CD14-positive monocyte (primary cell): ENCODE results near the gene SIPA1L2. TPM values are rescaled to one million over a fixed set of nuclear protein-coding genes. Genes with fewer than 3 reads are reported as not detected.

ENCODE experiments used
- DNase-seq, 3 donors: peaks; one replicate each; pipeline ENCODE4 v3.0.0-alpha.2; 2011 to 2022
- H2AFZ ChIP-seq: 2 replicates; pipeline ENCODE4 v1.6.0; 2012; ENCODE audit warnings: mild to moderate bottlenecking, low read depth, low read length, inconsistent platforms; ENCODE audit not compliant: insufficient read depth, poor library complexity, severe bottlenecking
- H3K27ac ChIP-seq, 2 donors: 1 replicate in 1 of 2; 2 replicates in 1 of 2; pipeline ENCODE4 v1.5.1; 2012 to 2013; ENCODE audit warnings: low read length in 2 of 2, control low read depth in 1 of 2, inconsistent platforms in 1 of 2, low read depth in 1 of 2, mild to moderate bottlenecking in 1 of 2
- H3K27me3 ChIP-seq, 2 donors: one replicate each; pipeline versions ENCODE4 v1.6.0 to v1.6.1; 2011 to 2013; ENCODE audit warnings: low read length in 2 of 2; ENCODE audit not compliant: control insufficient read depth in 2 of 2, insufficient read depth in 2 of 2
- H3K36me3 ChIP-seq, 2 donors: replicated peaks in 1 of 2; 1 replicate in 1 of 2; 2 replicates in 1 of 2; pipeline versions ENCODE4 v1.5.1 to v1.6.1; 2012 to 2013; ENCODE audit warnings: low read length in 2 of 2, control low read depth in 1 of 2, inconsistent platforms in 1 of 2, mild to moderate bottlenecking in 1 of 2; ENCODE audit not compliant: insufficient read depth in 2 of 2, control insufficient read depth in 1 of 2
- H3K4me1 ChIP-seq, 2 donors: 1 replicate in 1 of 2; 2 replicates in 1 of 2; pipeline versions ENCODE4 v1.5.1 to v1.6.1; 2012 to 2013; ENCODE audit warnings: low read length in 2 of 2, control low read depth in 1 of 2, inconsistent platforms in 1 of 2, mild to moderate bottlenecking in 1 of 2, moderate library complexity in 1 of 2; ENCODE audit not compliant: insufficient read depth in 2 of 2, control insufficient read depth in 1 of 2
- H3K4me2 ChIP-seq: replicated peaks from 2 replicates; pipeline ENCODE3; 2012; ENCODE audit warnings: low read length, moderate library complexity, mild to moderate bottlenecking; ENCODE audit not compliant: poor library complexity, severe bottlenecking; ENCODE audit errors: extremely low read depth
- H3K4me3 ChIP-seq, 3 experiments: fragments of 200-600 bp in 1 of 3; sonication (generic) in 1 of 3; replicated peaks in 1 of 3; 1 replicate in 2 of 3; 2 replicates in 1 of 3; pipeline ENCODE4 v1.5.1; 2011 to 2013; ENCODE audit warnings: low read length in 3 of 3, mild to moderate bottlenecking in 3 of 3, control low read depth in 2 of 3, low read depth in 2 of 3, inconsistent platforms in 1 of 3, moderate library complexity in 1 of 3
- H3K79me2 ChIP-seq: 2 replicates; pipeline ENCODE4 v1.6.0; 2012; ENCODE audit warnings: mild to moderate bottlenecking, control low read depth, inconsistent platforms, low read length, moderate library complexity; ENCODE audit not compliant: insufficient read depth
- H3K9ac ChIP-seq: 2 replicates; pipeline ENCODE4 v1.6.0; 2017; ENCODE audit warnings: low read length, mild to moderate bottlenecking; ENCODE audit not compliant: insufficient read depth, poor library complexity, severe bottlenecking
- H3K9me3 ChIP-seq, 2 donors: replicated peaks in 1 of 2; 1 replicate in 1 of 2; 2 replicates in 1 of 2; pipeline versions ENCODE4 v1.5.1 to v1.6.1; 2012 to 2013; ENCODE audit warnings: low read length in 2 of 2, control low read depth in 1 of 2; ENCODE audit not compliant: control insufficient read depth in 1 of 2, insufficient read depth in 1 of 2
- H4K20me1 ChIP-seq: 2 replicates; pipeline ENCODE4 v1.6.0; 2012; ENCODE audit warnings: mild to moderate bottlenecking, low read length, control low read depth, moderate library complexity; ENCODE audit not compliant: insufficient read depth
- H3K27ac Mint-ChIP-seq, 7 donors: one replicate each; pipeline ENCODE4 v1.8.0; 2020; ENCODE audit warnings: mild to moderate bottlenecking in 7 of 7, mixed read lengths in 7 of 7, moderate library complexity in 6 of 7, inconsistent platforms in 2 of 7
- H3K27me3 Mint-ChIP-seq, 3 donors: one replicate each; pipeline ENCODE4 v1.8.0; 2021 to 2022; ENCODE audit warnings: low read depth in 3 of 3, mild to moderate bottlenecking in 3 of 3, mixed read lengths in 3 of 3, moderate library complexity in 3 of 3, inconsistent platforms in 1 of 3
- H3K36me3 Mint-ChIP-seq, 2 donors: one replicate each; pipeline ENCODE4 v1.8.0; 2020; ENCODE audit warnings: mixed read lengths in 2 of 2, inconsistent platforms in 1 of 2, mild to moderate bottlenecking in 1 of 2
- H3K4me1 Mint-ChIP-seq: one replicate; pipeline ENCODE4 v1.8.0; 2020; ENCODE audit warnings: mild to moderate bottlenecking, mixed read lengths
- H3K4me3 Mint-ChIP-seq, 2 donors: one replicate each; pipeline ENCODE4 v1.8.0; 2020; ENCODE audit warnings: mild to moderate bottlenecking in 2 of 2, mixed read lengths in 2 of 2, moderate library complexity in 1 of 2
- H3K9me3 Mint-ChIP-seq, 7 donors: one replicate each; pipeline ENCODE4 v1.8.0; 2020 to 2022; ENCODE audit warnings: mixed read lengths in 7 of 7, mild to moderate bottlenecking in 6 of 7, moderate library complexity in 6 of 7, inconsistent platforms in 2 of 7
- WGBS: methylation state at CpG from one replicate; pipeline ENCODE4 v1.1.5; 2013; ENCODE audit warnings: missing lambda C conversion rate; ENCODE audit not compliant: insufficient coverage; 5-methylcytosine and 5-hydroxymethylcytosine counted together
- intact Hi-C, 2 donors: fragments of 100-400 bp; cut with micrococcal nuclease; formaldehyde crosslinking; loops; one replicate each; pipeline versions ENCODE4 v1.15.0 to v1.15.1; 2023
- polyA plus RNA-seq, 3 donors: library from polyadenylated mRNA; depleted of rRNA in 1 of 3; unstranded in 2 of 3; stranded (reverse) in 1 of 3; fragments of 300-500 nt in 2 of 3; fragments of >200 nt in 1 of 3; fragmentation: Illumina TruSeq in 2 of 3; gene quantifications; 1 replicate in 2 of 3; 2 replicates in 1 of 3; pipeline ENCODE4 v1.2.3, GENCODE V29; 2012 to 2021
- TF ChIP-seq, protein P1 (sequence below): fragments of 200-600 bp; IDR thresholded peaks from one replicate; pipeline ENCODE4 v1.8.0; 2022; ENCODE audit warnings: antibody characterized with exemption, mild to moderate bottlenecking

Gene SIPA1L2
- polyA plus RNA-seq, 3 donors = 0.64 to 6.8 (median 1.3) TPM

DNA sequence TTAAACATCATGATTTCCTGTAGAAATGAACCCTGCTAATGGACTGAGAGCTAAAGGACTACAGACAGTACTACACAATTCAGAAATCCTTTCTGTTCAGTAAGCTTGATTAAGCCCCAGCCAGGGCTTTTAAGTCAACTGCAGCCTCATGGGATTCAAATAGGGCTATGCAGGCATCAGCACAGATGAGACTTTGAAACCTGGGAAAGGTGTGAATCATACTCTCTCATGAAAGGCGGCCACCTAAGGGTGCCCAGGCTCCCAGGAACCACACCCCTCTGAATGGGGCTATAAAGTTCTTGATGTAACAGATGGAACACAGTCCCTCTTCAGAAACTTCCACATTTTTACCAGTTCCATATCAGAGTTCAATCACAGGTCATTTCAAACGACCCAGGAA, 7.6 kb downstream of the SIPA1L2 start:
- Mint-ChIP-seq H3K9me3 (no peaks in the 10 kb centered on the region), H3K27ac (peak overlapping the region in 3 of 7 donors; percentile 52 to 59 (median 54)), H3K4me1 (peaks cover 62% of the 10 kb centered on the region), H3K36me3 (peaks cover 0 to 4% of the 10 kb centered on the region in 2 donors), H3K27me3 (peaks cover 0 to under 1% (median 0%) of the 10 kb centered on the region in 3 donors), H3K4me3 (no peak overlapping the region)
- no peaks in the 10 kb centered on the region for H3K36me3 ChIP-seq
- H4K20me1 ChIP-seq = no peaks in the 10 kb centered on the region
- H3K27ac ChIP-seq = peak overlapping the region in 1 of 2 donors; percentile 34
- no peak overlapping the region for H3K4me3 ChIP-seq
- TF ChIP-seq, protein P1, sequence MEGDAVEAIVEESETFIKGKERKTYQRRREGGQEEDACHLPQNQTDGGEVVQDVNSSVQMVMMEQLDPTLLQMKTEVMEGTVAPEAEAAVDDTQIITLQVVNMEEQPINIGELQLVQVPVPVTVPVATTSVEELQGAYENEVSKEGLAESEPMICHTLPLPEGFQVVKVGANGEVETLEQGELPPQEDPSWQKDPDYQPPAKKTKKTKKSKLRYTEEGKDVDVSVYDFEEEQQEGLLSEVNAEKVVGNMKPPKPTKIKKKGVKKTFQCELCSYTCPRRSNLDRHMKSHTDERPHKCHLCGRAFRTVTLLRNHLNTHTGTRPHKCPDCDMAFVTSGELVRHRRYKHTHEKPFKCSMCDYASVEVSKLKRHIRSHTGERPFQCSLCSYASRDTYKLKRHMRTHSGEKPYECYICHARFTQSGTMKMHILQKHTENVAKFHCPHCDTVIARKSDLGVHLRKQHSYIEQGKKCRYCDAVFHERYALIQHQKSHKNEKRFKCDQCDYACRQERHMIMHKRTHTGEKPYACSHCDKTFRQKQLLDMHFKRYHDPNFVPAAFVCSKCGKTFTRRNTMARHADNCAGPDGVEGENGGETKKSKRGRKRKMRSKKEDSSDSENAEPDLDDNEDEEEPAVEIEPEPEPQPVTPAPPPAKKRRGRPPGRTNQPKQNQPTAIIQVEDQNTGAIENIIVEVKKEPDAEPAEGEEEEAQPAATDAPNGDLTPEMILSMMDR = no peak
- peaks cover 35% of the 10 kb centered on the region for H3K79me2 ChIP-seq
- H3K9ac ChIP-seq = no peak overlapping the region
- no peak for DNase-seq
- H3K27me3 ChIP-seq = no peaks in the 10 kb centered on the region
- intact Hi-C loops = loop anchor here in 1 of 2 donors (10.0 kb wide), 2 partner anchors 48 to 492 kb away; no protein-coding TSS in a partner anchor
- WGBS = no CpG with 5 or more reads among the region's 2 CpGs
- no peaks in the 10 kb centered on the region for H3K9me3 ChIP-seq
- H2AFZ ChIP-seq = no peak overlapping the region
- H3K4me1 ChIP-seq = peaks cover 47 to 59% of the 10 kb centered on the region in 2 donors
- no peak overlapping the region for H3K4me2 ChIP-seq

DNA sequence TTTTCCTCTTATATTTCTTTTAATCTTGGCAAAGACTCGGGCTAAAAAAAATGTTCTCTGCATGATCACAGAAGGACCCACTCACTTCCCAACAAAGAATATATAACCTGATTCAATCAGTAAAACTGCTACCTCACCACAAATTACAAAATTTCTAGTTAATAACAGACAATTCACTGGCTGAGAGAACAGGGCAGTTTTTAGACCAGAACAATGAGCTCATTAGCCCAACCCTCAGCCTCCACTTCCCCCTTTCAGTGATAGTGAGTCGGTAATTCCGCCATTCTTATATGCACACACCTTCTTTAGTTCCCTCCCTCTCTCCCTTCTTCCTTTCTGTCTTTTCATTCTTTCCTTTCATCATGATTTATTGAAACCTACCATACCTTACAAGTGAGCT, 8.9 kb downstream of the SIPA1L2 start:
- Histone ChIP-seq H3K27me3 (no peaks in the 10 kb centered on the region), H3K79me2 (peaks cover 34% of the 10 kb centered on the region), H3K27ac (peak overlapping the region in 1 of 2 donors; percentile 79), H2AFZ (peak overlapping the region; percentile 6), H3K4me3 (peak overlapping the region in 2 of 3 experiments; percentile 55 to 61), H3K4me2 (peak overlapping the region; percentile 68), H3K9me3 (no peaks in the 10 kb centered on the region), H3K4me1 (peaks cover 47 to 63% of the 10 kb centered on the region in 2 donors), H3K9ac (no peak overlapping the region), H3K36me3 (no peaks in the 10 kb centered on the region), H4K20me1 (no peaks in the 10 kb centered on the region)
- DNase-seq = peak; percentile 67 to 89 (median 79)
- Mint-ChIP-seq H3K4me3 (peak overlapping the region; percentile 24 to 85), H3K9me3 (no peaks in the 10 kb centered on the region), H3K4me1 (peaks cover 65% of the 10 kb centered on the region), H3K27me3 (peaks cover 0 to 2% (median 0%) of the 10 kb centered on the region in 3 donors), H3K27ac (peak overlapping the region; percentile 90 to 99 (median 95)), H3K36me3 (peaks cover 0 to 4% of the 10 kb centered on the region in 2 donors)
- intact Hi-C loops = loop anchor here in 1 of 2 donors (10.0 kb wide), 2 partner anchors 46 to 494 kb away; no protein-coding TSS in a partner anchor
- WGBS = 17% methylated on average over 3 of the region's 3 CpGs
- TF ChIP-seq, protein P1 = no peak
